ENCODE data around the gene CADM2. TPM values are rescaled to one million over a fixed set of nuclear protein-coding genes. Genes with fewer than 3 reads are reported as not detected.
A peak's percentile ranks its signal among the peaks of the same experiment; 100 is the strongest.
"Not testable (repeated sequence)": the region's sequence is repeated elsewhere in the genome, so short reads cannot be mapped to it uniquely, and the experiment has no call there.

Gene CADM2
- total RNA-seq = 2.6 to 3.3 TPM (median 3.1 TPM) in 3 replicates

- H3K9me3 Mint-ChIP-seq = no peaks in the 10 kb centered on the region
- peaks cover 23% of the 10 kb centered on the region for H3K4me1 Mint-ChIP-seq
- H3K4me3 Mint-ChIP-seq = peak within 1 kb of the TSS; percentile 78
- H3K36me3 Mint-ChIP-seq = no peaks in the 10 kb centered on the region
- H3K27ac Mint-ChIP-seq = peak within 1 kb of the TSS; percentile 57
- peaks cover 83% of the 10 kb centered on the region for H3K27me3 Mint-ChIP-seq (ENCODE audit: low read depth)
- DNase-seq (ENCODE audit: low spot score in 2 of 2, unreplicated experiment in 2 of 2) = peak; percentile 79 to 89
- TF ChIP-seq CTCF (IDR thresholded peaks at IDR 0.05; ENCODE audit: unreplicated experiment) = no peak
These were observed at the start of gene CADM2 for GRCh38 chr3:84958495-84959469. CADM2 (plus strand) TSS chr3:84958989.

GRCh38 chr3:84918592-84918991 lies 40.2 kb upstream of the CADM2 start:
- not testable (repeated sequence) for H3K36me3 Mint-ChIP-seq; H3K4me3 Mint-ChIP-seq; H3K4me1 Mint-ChIP-seq; H3K27ac Mint-ChIP-seq; DNase-seq (ENCODE audit: low spot score in 2 of 2, unreplicated experiment in 2 of 2); H3K27me3 Mint-ChIP-seq (ENCODE audit: low read depth)
- H3K9me3 Mint-ChIP-seq = peaks cover 32% of the 10 kb centered on the region

GRCh38 chr3:84922682-84923081 lies 36.1 kb upstream of the CADM2 start:
- Mint-ChIP-seq H3K27me3 (ENCODE audit: low read depth) (no peaks in the 10 kb centered on the region), H3K36me3 (no peaks in the 10 kb centered on the region), H3K4me1 (peaks cover 1% of the 10 kb centered on the region), H3K4me3 (no peak overlapping the region), H3K27ac (no peak overlapping the region), H3K9me3 (peaks cover 24% of the 10 kb centered on the region)
- TF ChIP-seq CTCF (IDR thresholded peaks at IDR 0.05; ENCODE audit: unreplicated experiment) = no peak
- no peak for DNase-seq (ENCODE audit: low spot score in 2 of 2, unreplicated experiment in 2 of 2)

DNA sequence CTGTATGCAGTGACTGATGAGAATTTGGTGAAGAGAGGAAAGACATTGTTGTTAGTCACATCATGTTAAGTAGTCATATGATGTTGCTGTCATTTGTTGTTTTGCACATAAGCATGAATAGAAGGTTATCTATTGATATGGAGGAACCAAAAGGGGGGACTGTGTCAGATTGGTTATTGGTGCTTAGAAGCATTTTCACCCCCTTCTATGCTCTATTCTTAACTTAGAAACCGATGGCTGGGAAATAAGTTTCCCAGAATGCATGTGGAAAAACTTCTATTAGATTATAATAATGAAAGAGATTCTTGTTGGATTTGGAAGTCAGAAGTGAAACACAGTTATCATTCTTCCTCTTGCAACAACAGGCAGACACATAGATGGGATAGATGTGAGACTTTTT lies 33.2 kb upstream of the CADM2 start:
- no peak for DNase-seq (ENCODE audit: low spot score in 2 of 2, unreplicated experiment in 2 of 2)
- Mint-ChIP-seq H3K27me3 (ENCODE audit: low read depth) (no peaks in the 10 kb centered on the region), H3K4me3 (no peak overlapping the region), H3K27ac (no peak overlapping the region), H3K36me3 (no peaks in the 10 kb centered on the region), H3K9me3 (peaks cover 16% of the 10 kb centered on the region), H3K4me1 (peaks cover 1% of the 10 kb centered on the region)
- no peak for TF ChIP-seq CTCF (IDR thresholded peaks at IDR 0.05; ENCODE audit: unreplicated experiment)

- TF ChIP-seq CTCF (IDR thresholded peaks at IDR 0.05; ENCODE audit: unreplicated experiment) = no peak
- peaks cover 5% of the 10 kb centered on the region for H3K27me3 Mint-ChIP-seq (ENCODE audit: low read depth)
- no peak overlapping the region for H3K27ac Mint-ChIP-seq
- no peaks in the 10 kb centered on the region for H3K4me1 Mint-ChIP-seq
- H3K36me3 Mint-ChIP-seq = no peaks in the 10 kb centered on the region
- H3K9me3 Mint-ChIP-seq = no peaks in the 10 kb centered on the region
- no peak overlapping the region for H3K4me3 Mint-ChIP-seq
- DNase-seq (ENCODE audit: low spot score in 2 of 2, unreplicated experiment in 2 of 2) = no peak
These were observed 15.4 kb upstream of the CADM2 start for GRCh38 chr3:84943379-84943778.

- Mint-ChIP-seq H3K4me3 (no peak overlapping the region), H3K27ac (no peak overlapping the region), H3K36me3 (no peaks in the 10 kb centered on the region), H3K27me3 (ENCODE audit: low read depth) (peaks cover 7% of the 10 kb centered on the region), H3K4me1 (no peaks in the 10 kb centered on the region), H3K9me3 (peaks cover 4% of the 10 kb centered on the region)
- no peak for DNase-seq (ENCODE audit: low spot score in 2 of 2, unreplicated experiment in 2 of 2)
- no peak for TF ChIP-seq CTCF (IDR thresholded peaks at IDR 0.05; ENCODE audit: unreplicated experiment)
These were observed 12.5 kb upstream of the CADM2 start for GRCh38 chr3:84946240-84946639.
